Liver (tissue), 9 donors: ENCODE measurements around the gene PPP1R36. TPM values are rescaled to one million over a fixed set of nuclear protein-coding genes. Genes with fewer than 3 reads are reported as not detected.

Experiments used
- DNase-seq: peaks from one replicate; pipeline ENCODE4 v3.0.0-alpha.2; 2017; ENCODE audit warnings: low spot score
- H3K27ac ChIP-seq, 2 donors: one replicate each; pipeline ENCODE4 v1.7.0; 2013; ENCODE audit warnings: inconsistent platforms in 2 of 2, low read length in 2 of 2, control low read depth in 1 of 2, low read depth in 1 of 2, mild to moderate bottlenecking in 1 of 2
- H3K27me3 ChIP-seq, 4 donors: one replicate each; pipeline versions ENCODE4 v1.6.1 to v1.7.0; 2013; ENCODE audit warnings: low read length in 3 of 4, inconsistent platforms in 1 of 4, mild to moderate bottlenecking in 1 of 4, moderate library complexity in 1 of 4; ENCODE audit not compliant: control insufficient read depth in 4 of 4, insufficient read depth in 4 of 4
- H3K36me3 ChIP-seq, 4 donors: one replicate each; pipeline versions ENCODE4 v1.6.1 to v1.7.0; 2013; ENCODE audit warnings: low read length in 3 of 4, mild to moderate bottlenecking in 3 of 4, low read depth in 1 of 4, moderate library complexity in 1 of 4; ENCODE audit not compliant: control insufficient read depth in 4 of 4, insufficient read depth in 3 of 4
- H3K4me1 ChIP-seq, 4 donors: one replicate each; pipeline versions ENCODE4 v1.6.1 to v1.7.0; 2013; ENCODE audit warnings: low read length in 3 of 4, mild to moderate bottlenecking in 3 of 4, moderate library complexity in 1 of 4; ENCODE audit not compliant: control insufficient read depth in 4 of 4, insufficient read depth in 4 of 4
- H3K4me3 ChIP-seq, 3 donors: one replicate each; pipeline versions ENCODE4 v1.6.1 to v1.7.0; 2013; ENCODE audit warnings: low read length in 3 of 3, control low read depth in 1 of 3, low read depth in 1 of 3, mild to moderate bottlenecking in 1 of 3
- H3K9ac ChIP-seq, 2 donors: one replicate each; pipeline ENCODE4 v1.7.0; 2013; ENCODE audit warnings: low read length in 2 of 2, mild to moderate bottlenecking in 2 of 2, moderate library complexity in 2 of 2, control low read depth in 1 of 2, low read depth in 1 of 2
- H3K9me3 ChIP-seq, 4 donors: one replicate each; pipeline versions ENCODE4 v1.6.1 to v1.7.0; 2013; ENCODE audit warnings: low read length in 3 of 4; ENCODE audit not compliant: control insufficient read depth in 4 of 4
- FOXA2 ChIP-seq: IDR thresholded peaks from 2 replicates; pipeline ENCODE4 v1.6.1; 2016; ENCODE audit warnings: antibody characterized with exemption
- GABPA ChIP-seq, 2 donors: IDR thresholded peaks in 1 of 2; conservative IDR thresholded peaks in 1 of 2; 2 replicates each; pipeline ENCODE4 v1.6.1; 2016; ENCODE audit warnings: antibody characterized with exemption in 2 of 2, mild to moderate bottlenecking in 1 of 2, moderate library complexity in 1 of 2
- HNF4A ChIP-seq, 2 donors: conservative IDR thresholded peaks; 2 replicates each; pipeline ENCODE4 v1.6.1; 2016; ENCODE audit warnings: antibody characterized with exemption in 2 of 2, mild to moderate bottlenecking in 2 of 2
- HNF4G ChIP-seq: IDR thresholded peaks from 2 replicates; pipeline ENCODE4 v1.6.1; 2016; ENCODE audit warnings: antibody characterized with exemption
- JUND ChIP-seq, 2 donors: IDR thresholded peaks; 2 replicates each; pipeline ENCODE4 v1.6.1; 2016; ENCODE audit warnings: antibody characterized with exemption in 2 of 2
- NR2F2 ChIP-seq: IDR thresholded peaks from 2 replicates; pipeline ENCODE4 v1.6.1; 2016; ENCODE audit warnings: antibody characterized with exemption
- RAD21 ChIP-seq, 2 donors: IDR thresholded peaks; 2 replicates each; pipeline ENCODE4 v1.6.1; 2016; ENCODE audit warnings: antibody characterized with exemption in 2 of 2, mild to moderate bottlenecking in 2 of 2
- RXRA ChIP-seq, 2 donors: IDR thresholded peaks; 2 replicates each; pipeline ENCODE4 v1.6.1; 2017 to 2018; ENCODE audit warnings: antibody characterized with exemption in 2 of 2, mild to moderate bottlenecking in 1 of 2
- SP1 ChIP-seq: IDR thresholded peaks from 2 replicates; pipeline ENCODE4 v1.6.1; 2018; ENCODE audit warnings: antibody characterized with exemption, mild to moderate bottlenecking
- TAF1 ChIP-seq: conservative IDR thresholded peaks from 2 replicates; pipeline ENCODE4 v1.6.1; 2016; ENCODE audit warnings: antibody characterized with exemption, mild to moderate bottlenecking
- YY1 ChIP-seq: IDR thresholded peaks from 2 replicates; pipeline ENCODE4 v1.6.1; 2016; ENCODE audit warnings: antibody characterized with exemption, mild to moderate bottlenecking
- WGBS: extraction: QIAGEN DNeasy Blood & Tissue Kit; methylation state at CpG from one replicate; pipeline ENCODE4 v1.1.7; 2013; 5-methylcytosine and 5-hydroxymethylcytosine counted together
- polyA plus RNA-seq, 2 donors: library from polyadenylated mRNA; stranded (reverse) in 1 of 2; unstranded in 1 of 2; fragments of 200-250 nt in 1 of 2; fragments of >200 nt in 1 of 2; fragmentation: Nextera tagmentation in 1 of 2; extraction: Ambion mirVana in 1 of 2; gene quantifications; one replicate each; pipeline versions ENCODE4 v1.2.1 to v1.2.3, GENCODE V29; 2013 to 2015
- total RNA-seq, 2 donors: library from RNA; depleted of rRNA; stranded (reverse); fragments of >200 nt; gene quantifications; one replicate each; pipeline ENCODE4 v1.2.3, GENCODE V29; 2014
- TF ChIP-seq, protein P1 (sequence below): IDR thresholded peaks from 2 replicates; pipeline ENCODE4 v1.6.1; 2016; ENCODE audit warnings: antibody characterized with exemption
- TF ChIP-seq, protein P2 (sequence below): IDR thresholded peaks from 2 replicates; pipeline ENCODE4 v1.6.1; 2016; ENCODE audit warnings: antibody characterized with exemption
- TF ChIP-seq, protein P3 (sequence below): IDR thresholded peaks from 2 replicates; pipeline ENCODE4 v1.6.1; 2016; ENCODE audit warnings: antibody characterized with exemption
- TF ChIP-seq, protein P4 (sequence below): IDR thresholded peaks from 2 replicates; pipeline ENCODE4 v1.6.1; 2016; ENCODE audit warnings: antibody characterized with exemption, mild to moderate bottlenecking
- TF ChIP-seq, protein P5 (sequence below): fragments of 150-350 bp; IDR thresholded peaks from 2 replicates; pipeline ENCODE4 v1.5.1; 2017; ENCODE audit warnings: improper control_type of control experiment, low read depth, low read length; ENCODE audit not compliant: missing input control
- donor health status: healthy.
- donor health status: healthy.
- donor health status: healthy.
- donor health status: healthy.
- donor health status: healthy.

The PPP1R36 gene
- total and polyA plus RNA-seq, 4 donors: 0.08 to 0.09 (median 0.08) TPM; not detected in 1

DNA sequence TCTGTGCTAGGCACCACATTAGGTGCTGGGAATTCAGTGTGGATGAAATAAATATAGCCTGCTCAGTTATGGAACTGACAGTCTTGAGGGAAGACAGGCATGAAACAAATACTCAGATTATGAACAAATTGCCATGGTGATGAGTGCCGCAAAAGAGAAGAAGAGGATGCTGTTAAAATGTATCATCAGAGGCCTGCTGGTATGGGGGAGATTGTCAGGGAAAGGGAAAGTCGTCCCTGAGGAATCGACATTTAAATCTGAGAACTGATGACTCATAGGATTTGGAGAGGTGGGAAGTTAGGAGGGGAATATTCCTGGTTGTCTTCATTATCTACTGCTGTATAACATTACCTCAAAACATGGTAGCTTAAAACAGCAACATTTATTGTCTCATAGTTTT is 42.0 kb downstream of the PPP1R36 start:
- Histone ChIP-seq H3K36me3 (no peaks in the 10 kb centered on the region), H3K4me1 (no peaks in the 10 kb centered on the region), H3K27me3 (no peaks in the 10 kb centered on the region), H3K9ac (no peak overlapping the region), H3K9me3 (no peaks in the 10 kb centered on the region), H3K27ac (no peak overlapping the region), H3K4me3 (no peak overlapping the region)
- no peak for DNase-seq
- 94% methylated on average over 3 of the region's 3 CpGs for whole genome bisulfite sequencing
- TF ChIP-seq JUND (IDR thresholded peaks at IDR 0.05): no peak
- TF ChIP-seq TAF1: no peak
- no peak for TF ChIP-seq RAD21 (IDR thresholded peaks at IDR 0.05)
- TF ChIP-seq HNF4A (conservative IDR thresholded peaks at IDR 0.05): no peak
- TF ChIP-seq NR2F2: no peak
- TF ChIP-seq, protein P1, sequence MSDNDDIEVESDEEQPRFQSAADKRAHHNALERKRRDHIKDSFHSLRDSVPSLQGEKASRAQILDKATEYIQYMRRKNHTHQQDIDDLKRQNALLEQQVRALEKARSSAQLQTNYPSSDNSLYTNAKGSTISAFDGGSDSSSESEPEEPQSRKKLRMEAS: no peak
- TF ChIP-seq, protein P2, sequence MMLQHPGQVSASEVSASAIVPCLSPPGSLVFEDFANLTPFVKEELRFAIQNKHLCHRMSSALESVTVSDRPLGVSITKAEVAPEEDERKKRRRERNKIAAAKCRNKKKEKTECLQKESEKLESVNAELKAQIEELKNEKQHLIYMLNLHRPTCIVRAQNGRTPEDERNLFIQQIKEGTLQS: no peak
- TF ChIP-seq YY1: no peak
- TF ChIP-seq, protein P3, sequence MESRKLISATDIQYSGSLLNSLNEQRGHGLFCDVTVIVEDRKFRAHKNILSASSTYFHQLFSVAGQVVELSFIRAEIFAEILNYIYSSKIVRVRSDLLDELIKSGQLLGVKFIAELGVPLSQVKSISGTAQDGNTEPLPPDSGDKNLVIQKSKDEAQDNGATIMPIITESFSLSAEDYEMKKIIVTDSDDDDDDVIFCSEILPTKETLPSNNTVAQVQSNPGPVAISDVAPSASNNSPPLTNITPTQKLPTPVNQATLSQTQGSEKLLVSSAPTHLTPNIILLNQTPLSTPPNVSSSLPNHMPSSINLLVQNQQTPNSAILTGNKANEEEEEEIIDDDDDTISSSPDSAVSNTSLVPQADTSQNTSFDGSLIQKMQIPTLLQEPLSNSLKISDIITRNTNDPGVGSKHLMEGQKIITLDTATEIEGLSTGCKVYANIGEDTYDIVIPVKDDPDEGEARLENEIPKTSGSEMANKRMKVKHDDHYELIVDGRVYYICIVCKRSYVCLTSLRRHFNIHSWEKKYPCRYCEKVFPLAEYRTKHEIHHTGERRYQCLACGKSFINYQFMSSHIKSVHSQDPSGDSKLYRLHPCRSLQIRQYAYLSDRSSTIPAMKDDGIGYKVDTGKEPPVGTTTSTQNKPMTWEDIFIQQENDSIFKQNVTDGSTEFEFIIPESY: no peak
- no peak for TF ChIP-seq FOXA2
- TF ChIP-seq GABPA (IDR thresholded peaks at IDR 0.05 in 1 of 2, conservative IDR thresholded peaks at IDR 0.05 in 1 of 2): no peak
- TF ChIP-seq, protein P4, sequence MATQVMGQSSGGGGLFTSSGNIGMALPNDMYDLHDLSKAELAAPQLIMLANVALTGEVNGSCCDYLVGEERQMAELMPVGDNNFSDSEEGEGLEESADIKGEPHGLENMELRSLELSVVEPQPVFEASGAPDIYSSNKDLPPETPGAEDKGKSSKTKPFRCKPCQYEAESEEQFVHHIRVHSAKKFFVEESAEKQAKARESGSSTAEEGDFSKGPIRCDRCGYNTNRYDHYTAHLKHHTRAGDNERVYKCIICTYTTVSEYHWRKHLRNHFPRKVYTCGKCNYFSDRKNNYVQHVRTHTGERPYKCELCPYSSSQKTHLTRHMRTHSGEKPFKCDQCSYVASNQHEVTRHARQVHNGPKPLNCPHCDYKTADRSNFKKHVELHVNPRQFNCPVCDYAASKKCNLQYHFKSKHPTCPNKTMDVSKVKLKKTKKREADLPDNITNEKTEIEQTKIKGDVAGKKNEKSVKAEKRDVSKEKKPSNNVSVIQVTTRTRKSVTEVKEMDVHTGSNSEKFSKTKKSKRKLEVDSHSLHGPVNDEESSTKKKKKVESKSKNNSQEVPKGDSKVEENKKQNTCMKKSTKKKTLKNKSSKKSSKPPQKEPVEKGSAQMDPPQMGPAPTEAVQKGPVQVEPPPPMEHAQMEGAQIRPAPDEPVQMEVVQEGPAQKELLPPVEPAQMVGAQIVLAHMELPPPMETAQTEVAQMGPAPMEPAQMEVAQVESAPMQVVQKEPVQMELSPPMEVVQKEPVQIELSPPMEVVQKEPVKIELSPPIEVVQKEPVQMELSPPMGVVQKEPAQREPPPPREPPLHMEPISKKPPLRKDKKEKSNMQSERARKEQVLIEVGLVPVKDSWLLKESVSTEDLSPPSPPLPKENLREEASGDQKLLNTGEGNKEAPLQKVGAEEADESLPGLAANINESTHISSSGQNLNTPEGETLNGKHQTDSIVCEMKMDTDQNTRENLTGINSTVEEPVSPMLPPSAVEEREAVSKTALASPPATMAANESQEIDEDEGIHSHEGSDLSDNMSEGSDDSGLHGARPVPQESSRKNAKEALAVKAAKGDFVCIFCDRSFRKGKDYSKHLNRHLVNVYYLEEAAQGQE: no peak
- no peak for TF ChIP-seq SP1
- TF ChIP-seq, protein P5, sequence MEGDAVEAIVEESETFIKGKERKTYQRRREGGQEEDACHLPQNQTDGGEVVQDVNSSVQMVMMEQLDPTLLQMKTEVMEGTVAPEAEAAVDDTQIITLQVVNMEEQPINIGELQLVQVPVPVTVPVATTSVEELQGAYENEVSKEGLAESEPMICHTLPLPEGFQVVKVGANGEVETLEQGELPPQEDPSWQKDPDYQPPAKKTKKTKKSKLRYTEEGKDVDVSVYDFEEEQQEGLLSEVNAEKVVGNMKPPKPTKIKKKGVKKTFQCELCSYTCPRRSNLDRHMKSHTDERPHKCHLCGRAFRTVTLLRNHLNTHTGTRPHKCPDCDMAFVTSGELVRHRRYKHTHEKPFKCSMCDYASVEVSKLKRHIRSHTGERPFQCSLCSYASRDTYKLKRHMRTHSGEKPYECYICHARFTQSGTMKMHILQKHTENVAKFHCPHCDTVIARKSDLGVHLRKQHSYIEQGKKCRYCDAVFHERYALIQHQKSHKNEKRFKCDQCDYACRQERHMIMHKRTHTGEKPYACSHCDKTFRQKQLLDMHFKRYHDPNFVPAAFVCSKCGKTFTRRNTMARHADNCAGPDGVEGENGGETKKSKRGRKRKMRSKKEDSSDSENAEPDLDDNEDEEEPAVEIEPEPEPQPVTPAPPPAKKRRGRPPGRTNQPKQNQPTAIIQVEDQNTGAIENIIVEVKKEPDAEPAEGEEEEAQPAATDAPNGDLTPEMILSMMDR: no peak
- TF ChIP-seq RXRA (IDR thresholded peaks at IDR 0.05): no peak

DNA sequence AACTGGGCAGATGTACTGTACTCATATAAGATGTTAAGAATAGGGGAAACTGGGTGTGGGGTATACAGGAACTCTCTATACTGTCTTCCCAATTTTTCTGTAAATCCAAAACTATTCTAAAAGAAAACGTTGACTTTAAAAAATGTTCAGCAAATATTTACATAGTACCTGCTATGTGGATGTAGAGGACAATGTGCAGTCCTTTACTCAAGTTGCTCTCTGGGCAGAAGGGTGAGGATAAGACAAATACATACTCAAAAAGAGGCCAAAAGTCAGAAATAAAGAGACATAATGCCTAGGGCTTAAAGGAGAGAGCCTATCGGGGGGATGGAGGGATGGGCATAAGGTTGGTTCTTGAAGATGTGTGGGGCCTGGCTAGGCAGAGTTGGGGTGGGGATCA is 44.7 kb downstream of the PPP1R36 start:
- Histone ChIP-seq H3K9ac (no peak overlapping the region), H3K27ac (no peak overlapping the region), H3K27me3 (no peaks in the 10 kb centered on the region), H3K4me3 (no peak overlapping the region), H3K9me3 (no peaks in the 10 kb centered on the region), H3K4me1 (no peaks in the 10 kb centered on the region), H3K36me3 (no peaks in the 10 kb centered on the region)
- no peak for TF ChIP-seq HNF4G
- 57% methylated on average over 2 of the region's 2 CpGs for WGBS
- no peak for DNase-seq
